Left cardiac atrium (tissue), 4 donors: Measurements from ENCODE around the gene DNAH9. TPM values are rescaled to one million over a fixed set of nuclear protein-coding genes. Genes with fewer than 3 reads are reported as not detected.

Source experiments
- ATAC-seq, 2 donors: fragments of 200-7000 bp; cut with Tn5 transposase; one replicate each; pipeline ENCODE4 v1.9.1; 2020; ENCODE audit warnings: mild to moderate bottlenecking in 2 of 2, moderate library complexity in 2 of 2
- DNase-seq: peaks from one replicate; pipeline ENCODE4 v3.0.0-alpha.2; 2020
- intact Hi-C, 2 donors: fragments of 100-400 bp; cut with DNase I; formaldehyde crosslinking; loops; one replicate each; pipeline versions ENCODE4 v1.14.1 to v1.15.1; 2022 to 2023
- total RNA-seq, 2 donors: library from RNA; stranded (reverse); fragmentation: NEBNext Ultra II Directional; extraction: Animal tissue kit (Norgen Biotek cat#: 25700); gene quantifications; one replicate each; pipeline ENCODE4 v1.2.1, GENCODE V29; 2021
- donor health status: DM: no; HTN: yes; CAD: no.
- donor health status: DM: no; HTN: yes; CAD: no; lungs with severe emphysema.
- donor health status: DM: yes; HTN: yes; CAD: no.
- donor health status: Dilated cardiomyopathy.

Gene DNAH9
- total RNA-seq, 2 donors from 2014 or later, result 0.08 to 0.91 TPM

DNA sequence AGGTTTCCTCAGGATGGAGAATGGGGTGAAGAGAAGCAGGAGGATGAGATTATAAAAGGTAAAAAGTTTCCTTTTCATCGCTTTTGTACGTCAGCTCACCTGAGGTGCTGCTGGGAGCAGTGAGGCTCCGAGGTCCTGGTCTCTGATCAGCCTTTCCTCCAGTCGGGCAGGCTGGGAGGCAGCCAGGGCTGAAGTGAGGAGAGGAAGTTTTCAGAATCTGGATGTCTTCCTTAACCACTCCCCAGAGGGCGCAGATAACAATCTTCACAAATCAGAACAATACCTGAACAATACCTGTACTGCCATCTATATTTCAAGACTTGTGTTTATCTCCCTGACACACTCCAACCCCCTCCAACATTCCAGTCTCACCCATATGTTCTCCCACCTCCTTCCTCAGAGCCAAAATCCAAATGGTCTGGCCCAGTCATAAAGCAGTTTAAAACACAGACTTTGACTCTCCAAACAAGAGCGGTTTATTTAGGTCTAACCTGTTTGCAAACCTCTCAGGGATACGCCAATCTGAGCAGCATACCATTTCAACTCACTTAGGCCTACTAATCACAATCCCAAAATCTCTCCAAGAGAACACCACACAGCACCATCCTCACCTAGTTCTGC lies 392.2 kb downstream of the DNAH9 start:
- no peak for ATAC-seq
- no peak for DNase-seq
- intact Hi-C loops, result no loop called here

DNA sequence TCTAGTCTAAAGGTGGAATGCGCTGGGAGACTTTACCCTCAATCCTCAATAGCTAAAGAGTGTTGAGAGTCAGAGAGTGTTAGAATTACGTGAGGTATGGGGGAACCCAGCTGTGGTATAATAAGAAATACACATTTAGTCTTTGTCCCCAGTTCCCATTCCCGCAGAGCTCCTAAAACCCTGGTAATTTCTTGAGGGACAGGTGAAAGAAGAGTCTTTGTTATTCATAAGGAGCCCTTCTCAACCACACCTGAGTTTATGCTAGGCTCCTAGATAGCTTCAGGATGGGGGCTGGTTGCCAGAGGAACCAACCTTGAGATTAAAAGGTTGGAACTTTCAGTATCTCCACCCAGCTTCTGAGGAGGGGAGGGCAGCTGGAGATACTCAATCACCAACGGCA lies 393.2 kb downstream of the DNAH9 start:
- intact Hi-C loops, result no loop called here
- ATAC-seq, result no peak

DNA sequence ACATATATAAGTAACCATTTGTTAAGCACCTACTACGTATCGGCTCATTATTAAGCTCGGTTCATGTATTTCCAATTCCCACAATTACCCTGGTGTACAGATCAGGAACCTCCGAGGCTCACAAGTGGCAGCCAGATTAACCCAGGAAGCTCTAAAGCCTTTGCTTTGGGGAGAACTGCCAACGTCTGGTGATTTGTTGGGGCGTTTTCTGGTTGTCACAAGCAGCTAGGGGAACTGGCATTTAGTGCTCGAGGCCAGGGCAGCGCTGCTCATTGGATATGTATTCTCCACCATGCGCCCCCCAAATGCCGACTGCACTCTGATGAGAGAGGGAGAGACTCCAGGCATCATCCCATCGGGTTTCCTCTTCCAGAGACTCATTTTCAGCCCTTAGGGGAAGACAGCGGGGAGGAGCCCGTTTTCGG lies 398.5 kb downstream of the DNAH9 start:
- ATAC-seq, result peak; percentile 28 to 40
- intact Hi-C loops, result no loop called here
- no peak for DNase-seq

More for the DNA sequence above, 393.2 kb downstream of the DNAH9 start:
- DNase-seq, result no peak

GRCh38 chr17:11997147-11997971 lies 399.1 kb downstream of the DNAH9 start, which contains the start of gene ZNF18:
Gene ZNF18, minus strand, starts transcription at chr17:11997475. Its CDS starts 4,646 bp downstream, at chr17:11992829.
- intact Hi-C loops, result no loop called here
- peak; percentile 100 for ATAC-seq
- DNase-seq, result peak; percentile 99

DNA sequence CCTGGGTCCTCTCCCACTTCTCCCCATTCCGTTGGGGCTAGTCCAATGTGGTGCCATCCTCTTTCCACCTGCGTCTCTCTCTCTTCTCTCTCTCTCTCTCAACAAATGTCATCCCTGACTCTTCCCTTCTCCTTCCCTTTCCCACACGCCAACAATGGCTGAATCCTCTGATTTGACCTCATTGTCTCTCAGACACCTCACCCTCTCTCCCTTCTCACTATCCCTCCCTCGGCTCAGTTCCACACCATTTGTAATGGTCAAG lies 399.6 kb downstream of the DNAH9 start:
- ATAC-seq, result no peak
- no peak for DNase-seq
- intact Hi-C loops, result no loop called here

DNA sequence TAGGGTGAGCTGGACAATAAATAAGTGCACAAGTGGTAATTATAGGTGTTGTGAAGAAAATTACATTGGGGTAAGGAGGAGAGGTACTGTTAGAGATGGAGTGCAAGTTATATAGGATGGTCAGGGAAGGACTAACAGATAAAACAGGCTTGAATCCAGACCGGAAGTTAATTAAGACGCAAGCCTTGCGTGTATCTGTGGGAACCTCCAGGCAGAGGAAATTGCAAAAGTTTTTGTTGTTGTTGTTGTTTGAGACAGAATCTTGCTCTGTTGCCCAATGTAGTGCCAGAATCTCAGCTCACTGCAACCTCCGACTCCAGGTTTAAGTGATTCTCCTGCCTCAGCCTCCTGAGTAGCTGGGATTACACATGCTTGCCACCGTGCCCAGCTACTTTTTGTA lies 401.4 kb downstream of the DNAH9 start:
- intact Hi-C loops, result no loop called here
- no peak for DNase-seq
- no peak for ATAC-seq

DNA sequence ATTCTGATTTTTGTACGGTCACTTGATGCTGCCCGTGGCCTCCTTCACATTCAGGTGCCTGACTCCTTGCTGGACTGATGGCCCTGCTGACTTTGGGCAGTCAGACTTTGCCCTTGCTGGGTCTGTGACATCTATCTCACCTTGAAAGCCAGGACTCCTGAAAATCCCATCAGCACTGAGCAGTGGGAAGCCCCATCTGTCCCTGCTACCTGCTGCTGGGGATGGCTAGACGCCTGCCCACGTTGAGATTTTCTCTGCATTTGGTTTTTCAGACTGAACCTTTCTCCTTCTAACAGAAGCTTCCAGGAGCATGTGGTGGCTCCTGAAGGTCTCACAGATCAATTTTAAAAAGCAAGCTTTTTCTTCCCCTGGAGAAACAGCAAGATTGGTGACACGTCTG lies 409.2 kb downstream of the DNAH9 start:
- ATAC-seq, result no peak
- no peak for DNase-seq
- intact Hi-C loops, result no loop called here
